ENCODE results near the gene UNC93B1.

DNA sequence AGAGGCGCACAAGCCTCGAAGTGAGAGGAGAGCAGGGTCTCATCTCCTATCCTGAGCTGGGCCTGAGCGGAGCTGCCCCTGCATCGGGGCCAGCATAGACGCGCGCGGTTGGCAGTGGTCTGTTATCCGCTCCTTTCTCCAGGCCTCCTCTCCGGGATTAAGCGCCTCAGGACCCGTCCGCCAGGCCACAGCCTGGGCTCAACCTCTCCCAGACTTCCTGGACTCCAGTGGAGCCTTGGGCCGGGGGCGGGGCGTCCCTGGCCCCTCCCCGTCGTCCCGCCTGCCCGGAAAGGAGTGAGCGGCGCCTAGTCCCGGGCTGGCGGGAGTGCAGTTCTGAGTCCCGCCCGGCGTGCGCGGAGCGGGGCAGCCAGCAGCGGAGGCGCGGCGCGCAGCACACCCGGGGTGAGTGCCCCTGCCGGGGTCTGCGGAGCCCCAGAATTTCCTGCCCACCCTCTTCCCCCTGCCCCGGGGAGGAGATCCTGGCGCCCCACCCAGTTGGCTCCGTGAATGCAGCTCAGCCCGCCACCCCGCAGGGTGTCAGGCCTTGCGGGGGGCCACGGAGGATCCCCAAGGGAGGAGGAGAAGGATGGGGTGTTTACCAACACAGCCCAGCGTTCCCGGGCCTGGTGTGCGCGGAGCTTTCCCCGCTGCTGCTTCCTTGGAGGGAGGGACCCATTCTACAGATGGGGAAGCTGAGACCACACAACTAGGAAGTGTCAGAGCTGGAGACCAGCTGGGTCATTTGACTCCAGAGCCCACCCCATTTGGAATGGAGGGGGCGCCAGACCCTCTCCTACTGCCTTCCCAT lies 35.0 kb upstream of the UNC93B1 start, which contains the start of gene TCIRG1:
- TF ChIP-seq, protein P1, sequence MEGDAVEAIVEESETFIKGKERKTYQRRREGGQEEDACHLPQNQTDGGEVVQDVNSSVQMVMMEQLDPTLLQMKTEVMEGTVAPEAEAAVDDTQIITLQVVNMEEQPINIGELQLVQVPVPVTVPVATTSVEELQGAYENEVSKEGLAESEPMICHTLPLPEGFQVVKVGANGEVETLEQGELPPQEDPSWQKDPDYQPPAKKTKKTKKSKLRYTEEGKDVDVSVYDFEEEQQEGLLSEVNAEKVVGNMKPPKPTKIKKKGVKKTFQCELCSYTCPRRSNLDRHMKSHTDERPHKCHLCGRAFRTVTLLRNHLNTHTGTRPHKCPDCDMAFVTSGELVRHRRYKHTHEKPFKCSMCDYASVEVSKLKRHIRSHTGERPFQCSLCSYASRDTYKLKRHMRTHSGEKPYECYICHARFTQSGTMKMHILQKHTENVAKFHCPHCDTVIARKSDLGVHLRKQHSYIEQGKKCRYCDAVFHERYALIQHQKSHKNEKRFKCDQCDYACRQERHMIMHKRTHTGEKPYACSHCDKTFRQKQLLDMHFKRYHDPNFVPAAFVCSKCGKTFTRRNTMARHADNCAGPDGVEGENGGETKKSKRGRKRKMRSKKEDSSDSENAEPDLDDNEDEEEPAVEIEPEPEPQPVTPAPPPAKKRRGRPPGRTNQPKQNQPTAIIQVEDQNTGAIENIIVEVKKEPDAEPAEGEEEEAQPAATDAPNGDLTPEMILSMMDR (IDR thresholded peaks at IDR 0.05): peak in 2 of 5 experiments; percentile 77 to 79
- TF ChIP-seq EP300 (IDR thresholded peaks at IDR 0.05): peak in 1 of 2 donors; percentile 94
- peak; percentile 87 to 97 for TF ChIP-seq POLR2A (IDR thresholded peaks at IDR 0.05)
